Cardiac fibroblast (primary cell): ENCODE results near the gene CDC27.

Experiments used
- DNase-seq, 2 donors: peaks; one replicate each; pipeline versions ENCODE4 v3.0.0 to v3.0.0-alpha.2; 2010; ENCODE audit warnings: low read depth in 2 of 2
- H3K4me3 ChIP-seq, 2 donors: replicated peaks in 1 of 2; 1 replicate in 1 of 2; 2 replicates in 1 of 2; pipeline ENCODE4 v1.5.1; 2011; ENCODE audit warnings: low read depth in 2 of 2, low read length in 2 of 2, mild to moderate bottlenecking in 2 of 2, moderate library complexity in 1 of 2
- CTCF ChIP-seq: IDR thresholded peaks from one replicate; pipeline ENCODE4 v1.5.1; 2011; ENCODE audit warnings: low read depth, mild to moderate bottlenecking, low read length, inconsistent platforms

CDC27 gene

GRCh38 chr17:47204722-47205418 is 15.8 kb upstream of the CDC27 start:
- peak in 1 of 2 donors; percentile 56 for DNase-seq
- TF ChIP-seq CTCF, result no peak
- no peak overlapping the region for H3K4me3 ChIP-seq

- no peak for TF ChIP-seq CTCF
- H3K4me3 ChIP-seq, result no peak overlapping the region
- peak in 1 of 2 donors; percentile 60 for DNase-seq
These were observed 15.1 kb upstream of the CDC27 start for GRCh38 chr17:47203984-47204721.

- no peak for TF ChIP-seq CTCF
- no peak overlapping the region for H3K4me3 ChIP-seq
- DNase-seq, result no peak
These were observed 12.1 kb upstream of the CDC27 start for GRCh38 chr17:47201166-47201565.

GRCh38 chr17:47200325-47200664 is 11.2 kb upstream of the CDC27 start:
- H3K4me3 ChIP-seq, result no peak overlapping the region
- no peak for TF ChIP-seq CTCF
- no peak for DNase-seq

- no peak overlapping the region for H3K4me3 ChIP-seq
- no peak for TF ChIP-seq CTCF
- DNase-seq, result no peak
These were observed 10.7 kb upstream of the CDC27 start for GRCh38 chr17:47199627-47200324.

GRCh38 chr17:47197821-47198220 is 8.7 kb upstream of the CDC27 start:
- DNase-seq, result no peak
- TF ChIP-seq CTCF, result no peak
- no peak overlapping the region for H3K4me3 ChIP-seq
